ENCODE results near the gene FGF2.

Gene FGF2

DNA sequence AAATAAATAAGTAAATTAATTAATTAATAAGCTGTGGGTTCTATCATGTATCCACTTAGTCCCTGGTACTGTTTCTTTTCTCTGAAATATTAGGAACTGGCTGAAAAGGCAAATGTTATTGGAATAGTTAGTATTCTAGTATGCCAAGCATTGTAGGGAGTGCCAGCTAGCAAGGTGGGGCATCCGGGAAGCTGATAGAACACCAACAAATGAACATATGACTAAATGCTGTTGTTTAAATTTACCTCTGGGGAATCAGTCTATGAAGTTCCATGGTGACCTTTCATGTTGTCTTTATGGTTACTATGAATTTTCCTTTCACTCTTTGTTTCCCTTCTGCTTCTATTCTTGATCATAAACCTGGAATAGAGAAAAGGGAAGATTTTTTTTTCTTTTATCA lies 63.1 kb downstream of the FGF2 start:
- H3K27me3 ChIP-seq (replicated peaks; ENCODE audit: insufficient read depth, low read length), result no peaks in the 10 kb centered on the region
- DNase-seq, result no peak
- no peaks in the 10 kb centered on the region for H3K9me2 ChIP-seq (replicated peaks; ENCODE audit: insufficient read depth, low read length)
- no peak overlapping the region for H3K4me2 ChIP-seq (ENCODE audit: low read depth, low read length)
- no peaks in the 10 kb centered on the region for H3K4me1 ChIP-seq (ENCODE audit: low read length)
- H2AFZ ChIP-seq (ENCODE audit: low read length), result no peak overlapping the region
- H3K9ac ChIP-seq (ENCODE audit: low read length), result no peak overlapping the region
- TF ChIP-seq, protein P1, sequence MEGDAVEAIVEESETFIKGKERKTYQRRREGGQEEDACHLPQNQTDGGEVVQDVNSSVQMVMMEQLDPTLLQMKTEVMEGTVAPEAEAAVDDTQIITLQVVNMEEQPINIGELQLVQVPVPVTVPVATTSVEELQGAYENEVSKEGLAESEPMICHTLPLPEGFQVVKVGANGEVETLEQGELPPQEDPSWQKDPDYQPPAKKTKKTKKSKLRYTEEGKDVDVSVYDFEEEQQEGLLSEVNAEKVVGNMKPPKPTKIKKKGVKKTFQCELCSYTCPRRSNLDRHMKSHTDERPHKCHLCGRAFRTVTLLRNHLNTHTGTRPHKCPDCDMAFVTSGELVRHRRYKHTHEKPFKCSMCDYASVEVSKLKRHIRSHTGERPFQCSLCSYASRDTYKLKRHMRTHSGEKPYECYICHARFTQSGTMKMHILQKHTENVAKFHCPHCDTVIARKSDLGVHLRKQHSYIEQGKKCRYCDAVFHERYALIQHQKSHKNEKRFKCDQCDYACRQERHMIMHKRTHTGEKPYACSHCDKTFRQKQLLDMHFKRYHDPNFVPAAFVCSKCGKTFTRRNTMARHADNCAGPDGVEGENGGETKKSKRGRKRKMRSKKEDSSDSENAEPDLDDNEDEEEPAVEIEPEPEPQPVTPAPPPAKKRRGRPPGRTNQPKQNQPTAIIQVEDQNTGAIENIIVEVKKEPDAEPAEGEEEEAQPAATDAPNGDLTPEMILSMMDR (IDR thresholded peaks at IDR 0.05; ENCODE audit: low read length), result no peak
- TF ChIP-seq EZH2phosphoT487 (IDR thresholded peaks at IDR 0.05; ENCODE audit: low read length) (no peak), EZH2 (optimal IDR thresholded peaks at IDR 0.05; ENCODE audit: low read depth, low read length) (no peak)
- no peaks in the 10 kb centered on the region for H4K20me1 ChIP-seq (ENCODE audit: insufficient read depth, low read length)
- H3K79me2 ChIP-seq (ENCODE audit: low read length), result no peaks in the 10 kb centered on the region
- H3F3A ChIP-seq (ENCODE audit: insufficient read depth, low read length), result no peaks in the 10 kb centered on the region
- H3K36me3 ChIP-seq (replicated peaks; ENCODE audit: insufficient read depth, low read length), result no peaks in the 10 kb centered on the region
- no peaks in the 10 kb centered on the region for H3K9me3 ChIP-seq (replicated peaks; ENCODE audit: insufficient read depth, low read length)
- no peak overlapping the region for H3K4me3 ChIP-seq (ENCODE audit: low read length)
- no peak overlapping the region for H3K27ac ChIP-seq (ENCODE audit: low read length)

DNA sequence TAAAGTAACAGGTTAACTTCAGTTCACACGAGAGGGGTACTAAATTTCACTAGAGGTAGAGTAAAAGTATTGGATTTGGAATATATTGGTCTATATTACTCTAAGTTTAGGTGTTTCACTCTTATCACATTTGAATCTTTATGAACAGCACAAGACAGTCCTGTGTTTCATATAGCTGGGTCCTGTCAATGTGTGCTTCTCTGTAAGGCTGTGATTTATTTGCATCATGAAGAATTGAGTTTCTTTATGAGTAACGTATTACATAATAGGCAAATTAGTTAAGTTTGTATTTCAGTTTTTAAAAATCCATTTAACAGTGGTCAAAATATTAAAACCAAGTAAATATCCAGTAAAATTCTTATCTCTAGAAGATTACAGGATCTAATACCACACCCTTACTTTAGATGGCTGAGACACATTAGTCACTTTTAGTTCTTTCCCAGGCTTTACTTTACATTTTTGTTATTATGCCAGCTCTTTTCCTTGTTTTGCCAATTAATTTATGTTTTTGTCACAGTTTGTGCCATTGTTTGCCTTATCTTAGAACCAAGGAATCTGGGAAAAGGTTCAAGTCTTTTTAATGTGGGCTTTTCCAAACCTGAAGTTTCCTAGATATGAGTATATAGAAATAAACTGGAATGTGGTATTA lies 63.6 kb downstream of the FGF2 start:
- Histone ChIP-seq H3K9ac (ENCODE audit: low read length) (no peak overlapping the region), H3K4me2 (ENCODE audit: low read depth, low read length) (no peak overlapping the region), H2AFZ (ENCODE audit: low read length) (no peak overlapping the region), H3K79me2 (ENCODE audit: low read length) (no peaks in the 10 kb centered on the region), H3K4me3 (ENCODE audit: low read length) (no peak overlapping the region), H4K20me1 (ENCODE audit: insufficient read depth, low read length) (no peaks in the 10 kb centered on the region), H3K27me3 (replicated peaks; ENCODE audit: insufficient read depth, low read length) (no peaks in the 10 kb centered on the region), H3K27ac (ENCODE audit: low read length) (no peak overlapping the region), H3K9me2 (replicated peaks; ENCODE audit: insufficient read depth, low read length) (no peaks in the 10 kb centered on the region), H3K9me3 (replicated peaks; ENCODE audit: insufficient read depth, low read length) (no peaks in the 10 kb centered on the region), H3F3A (ENCODE audit: insufficient read depth, low read length) (no peaks in the 10 kb centered on the region), H3K36me3 (replicated peaks; ENCODE audit: insufficient read depth, low read length) (no peaks in the 10 kb centered on the region), H3K4me1 (ENCODE audit: low read length) (no peaks in the 10 kb centered on the region)
- TF ChIP-seq EZH2 (optimal IDR thresholded peaks at IDR 0.05; ENCODE audit: low read depth, low read length), result no peak
- no peak for DNase-seq

DNA sequence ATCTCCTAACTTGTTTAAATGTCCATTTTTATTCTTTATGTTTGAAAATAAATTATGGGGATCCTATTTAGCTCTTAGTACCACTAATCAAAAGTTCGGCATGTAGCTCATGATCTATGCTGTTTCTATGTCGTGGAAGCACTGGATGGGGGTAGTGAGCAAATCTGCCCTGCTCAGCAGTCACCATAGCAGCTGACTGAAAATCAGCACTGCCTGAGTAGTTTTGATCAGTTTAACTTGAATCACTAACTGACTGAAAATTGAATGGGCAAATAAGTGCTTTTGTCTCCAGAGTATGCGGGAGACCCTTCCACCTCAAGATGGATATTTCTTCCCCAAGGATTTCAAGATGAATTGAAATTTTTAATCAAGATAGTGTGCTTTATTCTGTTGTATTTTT lies 68.2 kb downstream of the FGF2 start:
- H3K27me3 ChIP-seq (replicated peaks; ENCODE audit: insufficient read depth, low read length), result no peaks in the 10 kb centered on the region
- no peak overlapping the region for H2AFZ ChIP-seq (ENCODE audit: low read length)
- H3K36me3 ChIP-seq (replicated peaks; ENCODE audit: insufficient read depth, low read length), result no peaks in the 10 kb centered on the region; the same call in 1 of the 2 replicates
- H3K27ac ChIP-seq (ENCODE audit: low read length), result no peak overlapping the region
- no peaks in the 10 kb centered on the region for H3K4me1 ChIP-seq (ENCODE audit: low read length)
- TF ChIP-seq, protein P1 (IDR thresholded peaks at IDR 0.05; ENCODE audit: low read length), result no peak
- no peak overlapping the region for H3K4me3 ChIP-seq (ENCODE audit: low read length)
- no peak overlapping the region for H3K4me2 ChIP-seq (ENCODE audit: low read depth, low read length)
- H3K9me3 ChIP-seq (replicated peaks; ENCODE audit: insufficient read depth, low read length), result no peaks in the 10 kb centered on the region
- H4K20me1 ChIP-seq (ENCODE audit: insufficient read depth, low read length), result no peaks in the 10 kb centered on the region
- H3K9me2 ChIP-seq (replicated peaks; ENCODE audit: insufficient read depth, low read length), result no peaks in the 10 kb centered on the region
- no peaks in the 10 kb centered on the region for H3K79me2 ChIP-seq (ENCODE audit: low read length)
- no peaks in the 10 kb centered on the region for H3F3A ChIP-seq (ENCODE audit: insufficient read depth, low read length)
- no peak for DNase-seq
- H3K9ac ChIP-seq (ENCODE audit: low read length), result no peak overlapping the region

DNA sequence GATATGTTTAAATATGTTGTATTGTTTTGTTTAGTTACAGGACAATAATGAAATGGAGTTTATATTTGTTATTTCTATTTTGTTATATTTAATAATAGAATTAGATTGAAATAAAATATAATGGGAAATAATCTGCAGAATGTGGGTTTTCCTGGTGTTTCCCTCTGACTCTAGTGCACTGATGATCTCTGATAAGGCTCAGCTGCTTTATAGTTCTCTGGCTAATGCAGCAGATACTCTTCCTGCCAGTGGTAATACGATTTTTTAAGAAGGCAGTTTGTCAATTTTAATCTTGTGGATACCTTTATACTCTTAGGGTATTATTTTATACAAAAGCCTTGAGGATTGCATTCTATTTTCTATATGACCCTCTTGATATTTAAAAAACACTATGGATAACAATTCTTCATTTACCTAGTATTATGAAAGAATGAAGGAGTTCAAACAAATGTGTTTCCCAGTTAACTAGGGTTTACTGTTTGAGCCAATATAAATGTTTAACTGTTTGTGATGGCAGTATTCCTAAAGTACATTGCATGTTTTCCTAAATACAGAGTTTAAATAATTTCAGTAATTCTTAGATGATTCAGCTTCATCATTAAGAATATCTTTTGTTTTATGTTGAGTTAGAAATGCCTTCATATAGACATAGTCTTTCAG lies 68.8 kb downstream of the FGF2 start:
- no peak overlapping the region for H3K4me2 ChIP-seq (ENCODE audit: low read depth, low read length)
- no peak overlapping the region for H2AFZ ChIP-seq (ENCODE audit: low read length)
- no peaks in the 10 kb centered on the region for H3K27me3 ChIP-seq (replicated peaks; ENCODE audit: insufficient read depth, low read length)
- no peaks in the 10 kb centered on the region for H3K4me1 ChIP-seq (ENCODE audit: low read length)
- no peaks in the 10 kb centered on the region for H3K9me3 ChIP-seq (replicated peaks; ENCODE audit: insufficient read depth, low read length)
- no peaks in the 10 kb centered on the region for H3F3A ChIP-seq (ENCODE audit: insufficient read depth, low read length)
- H3K27ac ChIP-seq (ENCODE audit: low read length), result no peak overlapping the region
- no peak for TF ChIP-seq EZH2phosphoT487 (IDR thresholded peaks at IDR 0.05; ENCODE audit: low read length)
- H3K36me3 ChIP-seq (replicated peaks; ENCODE audit: insufficient read depth, low read length), result no peaks in the 10 kb centered on the region; the same call in 1 of the 2 replicates
- H3K4me3 ChIP-seq (ENCODE audit: low read length), result no peak overlapping the region
- H4K20me1 ChIP-seq (ENCODE audit: insufficient read depth, low read length), result no peaks in the 10 kb centered on the region
- no peaks in the 10 kb centered on the region for H3K9me2 ChIP-seq (replicated peaks; ENCODE audit: insufficient read depth, low read length)
- no peak overlapping the region for H3K9ac ChIP-seq (ENCODE audit: low read length)
- no peak for DNase-seq
- H3K79me2 ChIP-seq (ENCODE audit: low read length), result no peaks in the 10 kb centered on the region

All from MM.1S (cell line).